Measurements from ENCODE around the gene ANKAR.

ANKAR gene, protein sequence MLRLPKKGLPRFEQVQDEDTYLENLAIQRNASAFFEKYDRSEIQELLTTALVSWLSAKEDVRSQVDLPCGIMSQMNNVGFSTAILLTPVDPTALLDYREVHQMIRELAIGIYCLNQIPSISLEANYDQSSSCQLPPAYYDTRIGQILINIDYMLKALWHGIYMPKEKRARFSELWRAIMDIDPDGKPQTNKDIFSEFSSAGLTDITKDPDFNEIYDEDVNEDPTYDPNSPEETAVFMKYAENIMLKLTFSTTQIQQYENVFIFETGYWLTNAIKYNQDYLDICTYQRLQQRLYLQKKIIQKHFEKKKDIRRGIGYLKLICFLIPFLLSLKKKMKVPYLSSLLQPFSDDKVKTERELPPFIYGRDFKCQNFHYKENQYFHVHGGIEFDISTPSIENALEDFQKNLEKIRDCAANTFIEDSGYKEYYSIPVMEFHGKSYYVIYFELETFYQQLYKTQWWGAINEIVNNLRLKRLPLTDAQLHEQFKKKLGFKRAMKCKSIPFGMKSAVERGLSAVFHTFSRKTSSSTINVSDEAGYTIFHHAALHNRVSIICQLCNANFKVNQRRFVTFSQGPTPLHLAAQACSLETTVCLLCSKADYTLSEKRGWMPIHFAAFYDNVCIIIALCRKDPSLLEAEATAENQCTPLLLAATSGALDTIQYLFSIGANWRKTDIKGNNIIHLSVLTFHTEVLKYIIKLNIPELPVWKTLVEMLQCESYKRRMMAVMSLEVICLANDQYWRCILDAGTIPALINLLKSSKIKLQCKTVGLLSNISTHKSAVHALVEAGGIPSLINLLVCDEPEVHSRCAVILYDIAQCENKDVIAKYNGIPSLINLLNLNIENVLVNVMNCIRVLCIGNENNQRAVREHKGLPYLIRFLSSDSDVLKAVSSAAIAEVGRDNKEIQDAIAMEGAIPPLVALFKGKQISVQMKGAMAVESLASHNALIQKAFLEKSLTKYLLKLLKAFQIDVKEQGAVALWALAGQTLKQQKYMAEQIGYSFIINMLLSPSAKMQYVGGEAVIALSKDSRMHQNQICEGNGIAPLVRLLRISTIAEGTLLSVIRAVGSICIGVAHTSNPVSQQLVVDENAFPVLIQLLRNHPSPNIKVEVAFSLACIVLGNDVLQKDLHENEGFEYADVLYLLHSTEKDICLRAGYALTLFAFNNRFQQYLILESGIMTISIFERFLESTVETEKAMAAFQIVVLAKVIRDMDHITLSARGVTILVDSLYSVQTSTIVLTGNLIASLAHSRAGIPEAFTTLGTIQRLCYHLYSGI (N-terminal part only)

DNA sequence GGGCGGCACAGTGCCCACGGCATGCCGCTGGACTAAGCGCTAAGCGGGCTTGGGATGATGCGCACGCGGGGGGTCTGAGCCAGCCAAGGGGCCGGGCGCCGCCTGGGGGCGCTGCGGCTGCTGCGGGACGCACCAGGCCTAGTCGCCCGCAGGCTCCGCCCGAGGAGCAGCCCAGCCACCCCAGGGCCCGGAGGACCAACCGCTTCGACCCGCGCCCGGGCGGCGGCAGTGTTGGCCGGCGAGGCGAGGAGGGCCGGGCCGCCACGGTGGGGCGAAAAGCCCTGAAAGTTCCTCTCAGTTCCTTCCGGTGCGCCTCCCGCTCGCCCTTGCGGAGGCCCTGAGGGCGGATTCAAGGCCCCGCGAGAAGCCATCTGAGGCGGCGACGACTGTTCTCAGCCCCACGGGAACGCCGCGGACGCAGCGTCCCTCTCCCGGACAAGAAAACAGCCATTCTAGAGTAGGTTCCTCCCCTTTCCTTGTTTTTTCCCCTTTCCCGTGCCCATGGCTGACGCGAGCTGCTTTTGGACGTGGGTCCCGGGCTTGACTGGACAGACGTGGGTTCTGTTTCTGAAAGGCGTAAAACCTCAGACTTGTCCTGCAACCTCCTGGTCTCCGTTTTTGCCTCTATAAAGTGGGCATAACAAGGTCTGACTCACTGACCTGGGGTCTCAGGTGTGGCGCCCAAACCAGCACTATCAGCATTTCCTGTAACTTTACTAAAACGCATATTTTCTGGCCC is at the start of gene ANKAR:
TSS of gene ANKAR (plus strand) at position 297 of the 739 bp plus-strand sequence. CDS start 1,821 bp downstream, outside the sequence.
- Mint-ChIP-seq H3K27me3 (ENCODE audit: low read depth) (no peaks in the 10 kb centered on the region), H3K36me3 (ENCODE audit: low read depth) (peaks cover 55% of the 10 kb centered on the region), H3K4me1 (ENCODE audit: low read depth) (peaks cover 22% of the 10 kb centered on the region), H3K27ac (peak within 1 kb of the TSS; percentile 97), H3K4me3 (peak within 1 kb of the TSS; percentile 93), H3K9me3 (peaks cover 18% of the 10 kb centered on the region)
- DNase-seq (ENCODE audit: low spot score) = peak; percentile 85

DNA sequence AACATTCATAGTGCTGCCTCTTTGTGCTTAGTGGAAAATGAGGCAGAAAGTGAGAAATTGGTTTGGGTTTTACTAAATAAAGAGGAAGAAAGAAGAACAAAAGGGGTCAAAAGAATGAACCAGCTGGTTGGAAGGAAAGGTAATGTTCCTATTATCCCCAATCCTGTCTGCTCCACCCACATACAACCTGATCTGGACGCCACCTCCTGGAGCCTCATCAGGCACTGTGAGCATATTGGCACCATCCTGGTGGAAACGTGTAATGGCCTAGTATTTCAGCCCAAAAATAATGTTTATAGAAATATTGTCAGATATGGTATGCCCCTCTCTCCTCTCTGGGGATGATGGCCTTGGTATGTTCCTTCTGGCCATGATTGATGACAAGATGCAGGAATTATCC is 48.8 kb upstream of the ANKAR start:
- Mint-ChIP-seq H3K4me3 (no peak overlapping the region), H3K9me3 (no peaks in the 10 kb centered on the region), H3K27ac (no peak overlapping the region)

DNA sequence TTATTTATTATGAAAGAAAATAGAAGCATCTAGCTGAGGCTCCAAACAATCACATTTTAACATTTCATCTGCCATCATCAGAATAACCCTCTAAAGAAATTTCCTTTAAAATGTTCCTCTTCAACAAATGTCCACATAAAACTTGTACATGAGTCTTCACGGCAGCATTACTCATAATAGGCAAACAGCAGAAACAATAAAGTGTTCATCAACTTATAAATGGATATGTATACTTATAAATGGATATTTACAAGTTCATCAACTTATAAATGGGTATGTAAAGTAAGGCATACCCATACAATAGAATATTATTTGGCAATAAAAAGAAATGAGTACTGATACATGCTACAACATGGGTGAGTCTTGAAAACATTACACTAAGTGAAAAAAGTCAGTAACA is 46.7 kb upstream of the ANKAR start:
- H3K4me1 Mint-ChIP-seq (ENCODE audit: low read depth) = peaks cover 7% of the 10 kb centered on the region
- no peak for DNase-seq (ENCODE audit: low spot score)
- no peaks in the 10 kb centered on the region for H3K36me3 Mint-ChIP-seq (ENCODE audit: low read depth)
- no peak overlapping the region for H3K27ac Mint-ChIP-seq
- H3K27me3 Mint-ChIP-seq (ENCODE audit: low read depth) = peaks cover 3% of the 10 kb centered on the region
- H3K9me3 Mint-ChIP-seq = no peaks in the 10 kb centered on the region
- no peak overlapping the region for H3K4me3 Mint-ChIP-seq

More for the DNA sequence above, 48.8 kb upstream of the ANKAR start:
- H3K27me3 Mint-ChIP-seq (ENCODE audit: low read depth) = peaks cover 3% of the 10 kb centered on the region
- no peaks in the 10 kb centered on the region for H3K36me3 Mint-ChIP-seq (ENCODE audit: low read depth)
- no peak for DNase-seq (ENCODE audit: low spot score)
- H3K4me1 Mint-ChIP-seq (ENCODE audit: low read depth) = peaks cover 7% of the 10 kb centered on the region

DNA sequence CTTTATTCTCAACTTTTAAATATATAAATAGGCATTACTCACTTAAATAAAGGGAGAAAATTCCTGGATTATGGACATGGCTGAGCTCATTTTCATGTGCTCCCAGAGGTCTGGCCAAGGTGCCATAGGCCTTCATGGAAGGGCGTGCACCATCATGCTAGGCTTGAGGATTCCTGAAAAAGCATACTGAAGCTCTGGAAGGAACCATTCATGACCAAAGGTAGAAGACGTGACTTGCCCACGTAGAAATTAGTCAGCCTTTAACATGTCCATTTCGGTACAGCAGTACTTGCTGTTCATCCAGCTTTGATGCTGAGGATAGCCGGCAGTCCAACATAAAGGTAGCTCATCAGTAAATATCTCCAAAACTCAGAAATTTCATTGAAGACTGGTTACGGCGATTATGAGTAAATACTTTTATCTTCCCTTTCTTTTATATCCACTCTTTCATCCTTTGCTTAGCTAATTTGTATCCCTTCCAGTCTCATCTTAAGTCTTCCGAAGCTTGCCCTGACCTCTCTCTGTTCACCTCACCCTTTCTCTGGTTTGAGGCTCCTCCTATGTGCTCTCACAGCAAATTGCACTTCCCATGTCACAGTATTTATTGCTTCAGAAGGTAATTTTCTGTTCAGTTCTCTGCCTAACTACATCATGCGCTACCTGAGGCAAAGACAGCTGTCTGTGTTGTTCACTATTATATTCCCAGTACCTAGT is 45.5 kb upstream of the ANKAR start:
- Mint-ChIP-seq H3K36me3 (ENCODE audit: low read depth) (no peaks in the 10 kb centered on the region), H3K4me1 (ENCODE audit: low read depth) (peaks cover 7% of the 10 kb centered on the region), H3K4me3 (no peak overlapping the region), H3K27ac (no peak overlapping the region), H3K27me3 (ENCODE audit: low read depth) (peaks cover 3% of the 10 kb centered on the region), H3K9me3 (no peaks in the 10 kb centered on the region)
- no peak for DNase-seq (ENCODE audit: low spot score)

DNA sequence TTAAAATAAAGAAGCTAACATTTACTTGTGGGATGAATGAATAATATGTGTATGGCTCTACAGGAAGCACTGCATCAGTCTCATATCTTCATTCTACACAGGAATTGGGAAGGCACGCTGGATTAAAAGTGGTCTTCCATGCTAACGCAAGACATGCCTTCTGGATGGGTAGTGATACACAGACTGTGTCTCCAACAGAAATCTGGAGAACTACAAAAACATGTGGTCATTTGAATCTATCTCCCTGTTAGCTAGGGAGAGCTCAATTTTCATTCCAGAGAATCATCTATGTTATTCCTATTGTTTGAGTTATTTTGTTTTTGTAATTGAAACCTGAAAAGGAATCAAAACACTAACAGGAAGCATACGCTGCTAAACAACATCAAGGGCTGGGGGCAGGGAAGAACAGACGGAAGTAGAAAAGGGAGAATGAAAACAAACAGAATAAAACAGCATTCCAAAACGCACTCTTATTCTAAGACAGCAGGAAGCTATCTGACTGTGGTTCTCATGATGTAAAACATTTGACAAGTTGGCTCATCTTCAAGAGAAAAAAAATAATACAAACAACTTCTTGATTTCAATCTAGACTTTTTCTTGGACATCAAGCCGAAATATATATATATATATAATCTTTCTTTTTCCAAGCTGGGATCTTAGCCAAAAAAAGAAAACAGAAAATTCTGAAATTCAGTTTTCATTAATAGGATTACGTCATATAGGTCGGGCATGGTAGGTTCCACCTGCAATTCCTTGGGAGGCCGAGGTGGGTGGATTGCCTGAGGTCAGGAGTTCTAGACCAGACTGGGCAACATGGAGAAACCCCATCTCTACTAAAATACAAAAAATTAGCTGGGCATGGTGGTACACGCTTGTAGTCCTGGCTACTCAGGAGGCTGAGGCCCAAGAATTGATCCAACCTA is 44.7 kb upstream of the ANKAR start:
- Mint-ChIP-seq H3K36me3 (ENCODE audit: low read depth) (no peaks in the 10 kb centered on the region), H3K9me3 (no peaks in the 10 kb centered on the region), H3K4me3 (no peak overlapping the region), H3K27ac (no peak overlapping the region), H3K4me1 (ENCODE audit: low read depth) (peaks cover 1% of the 10 kb centered on the region), H3K27me3 (ENCODE audit: low read depth) (peaks cover 3% of the 10 kb centered on the region)
- DNase-seq (ENCODE audit: low spot score) = no peak

DNA sequence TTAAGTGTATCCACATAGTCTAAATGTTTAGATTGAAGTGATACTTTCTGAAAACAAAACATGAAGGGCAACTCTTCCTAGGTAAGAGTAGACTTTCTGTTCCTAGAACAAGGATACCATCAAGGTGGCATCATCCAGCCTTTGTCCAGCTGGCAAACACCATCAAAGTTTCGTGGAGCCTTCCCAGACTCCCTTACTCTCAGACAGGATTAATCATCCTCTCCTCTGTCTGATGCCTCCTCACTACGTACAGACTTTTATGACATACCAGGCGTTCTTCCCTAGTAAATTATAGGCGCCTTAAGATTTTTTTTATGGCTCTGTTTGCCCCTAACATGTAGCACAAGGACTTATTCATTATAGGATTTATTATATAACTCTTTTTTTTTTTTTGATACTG is 42.6 kb upstream of the ANKAR start:
- H3K27me3 Mint-ChIP-seq (ENCODE audit: low read depth) = peaks cover 3% of the 10 kb centered on the region
- H3K36me3 Mint-ChIP-seq (ENCODE audit: low read depth) = no peaks in the 10 kb centered on the region
- no peaks in the 10 kb centered on the region for H3K9me3 Mint-ChIP-seq
- no peak for DNase-seq (ENCODE audit: low spot score)
- H3K4me3 Mint-ChIP-seq = no peak overlapping the region
- H3K4me1 Mint-ChIP-seq (ENCODE audit: low read depth) = no peaks in the 10 kb centered on the region
- no peak overlapping the region for H3K27ac Mint-ChIP-seq

DNA sequence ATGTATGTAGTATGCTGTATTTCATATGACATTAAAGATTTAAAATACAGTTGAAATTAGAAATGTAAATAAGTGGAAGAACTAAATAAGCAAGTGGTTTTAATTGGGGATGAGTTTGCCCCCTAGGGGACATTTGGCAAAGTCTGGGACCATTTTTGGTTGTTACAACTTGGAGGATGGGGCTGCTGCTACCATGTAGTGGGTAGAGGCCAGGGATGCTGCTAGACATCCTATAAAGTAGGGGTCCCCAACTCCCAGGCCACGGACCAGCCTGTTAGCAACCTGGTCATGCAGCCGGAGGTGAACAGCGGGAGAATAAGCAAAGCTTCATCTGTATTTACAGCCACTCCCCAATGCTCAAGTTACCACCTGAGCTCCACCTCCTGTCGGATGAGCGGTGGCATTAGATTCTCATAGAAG is 41.1 kb upstream of the ANKAR start:
- Mint-ChIP-seq H3K4me1 (ENCODE audit: low read depth) (no peaks in the 10 kb centered on the region), H3K9me3 (no peaks in the 10 kb centered on the region), H3K27ac (no peak overlapping the region), H3K27me3 (ENCODE audit: low read depth) (peaks cover 3% of the 10 kb centered on the region), H3K36me3 (ENCODE audit: low read depth) (no peaks in the 10 kb centered on the region), H3K4me3 (no peak overlapping the region)
- no peak for DNase-seq (ENCODE audit: low spot score)

DNA sequence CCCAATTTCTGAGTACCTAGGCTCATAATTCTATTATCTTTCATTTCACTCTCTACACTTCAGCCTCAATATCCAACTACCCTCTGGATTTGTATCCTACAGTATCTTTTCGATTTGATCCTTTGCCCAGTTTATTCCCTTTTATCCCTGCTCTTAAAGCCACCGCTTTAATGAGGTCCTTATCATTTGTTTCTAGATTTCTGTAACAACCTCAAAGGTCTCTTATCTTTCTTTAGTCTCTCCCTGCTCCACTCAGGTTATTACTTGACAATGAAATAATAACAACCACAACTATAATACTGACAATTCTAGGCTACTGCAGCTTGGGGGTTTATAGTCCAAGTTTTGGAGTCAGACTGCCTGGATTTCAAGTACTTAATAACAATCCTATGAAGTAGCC is 39.1 kb upstream of the ANKAR start:
- Mint-ChIP-seq H3K27ac (no peak overlapping the region), H3K9me3 (no peaks in the 10 kb centered on the region), H3K36me3 (ENCODE audit: low read depth) (no peaks in the 10 kb centered on the region), H3K4me3 (no peak overlapping the region), H3K4me1 (ENCODE audit: low read depth) (peaks cover 5% of the 10 kb centered on the region), H3K27me3 (ENCODE audit: low read depth) (no peaks in the 10 kb centered on the region)
- no peak for DNase-seq (ENCODE audit: low spot score)

DNA sequence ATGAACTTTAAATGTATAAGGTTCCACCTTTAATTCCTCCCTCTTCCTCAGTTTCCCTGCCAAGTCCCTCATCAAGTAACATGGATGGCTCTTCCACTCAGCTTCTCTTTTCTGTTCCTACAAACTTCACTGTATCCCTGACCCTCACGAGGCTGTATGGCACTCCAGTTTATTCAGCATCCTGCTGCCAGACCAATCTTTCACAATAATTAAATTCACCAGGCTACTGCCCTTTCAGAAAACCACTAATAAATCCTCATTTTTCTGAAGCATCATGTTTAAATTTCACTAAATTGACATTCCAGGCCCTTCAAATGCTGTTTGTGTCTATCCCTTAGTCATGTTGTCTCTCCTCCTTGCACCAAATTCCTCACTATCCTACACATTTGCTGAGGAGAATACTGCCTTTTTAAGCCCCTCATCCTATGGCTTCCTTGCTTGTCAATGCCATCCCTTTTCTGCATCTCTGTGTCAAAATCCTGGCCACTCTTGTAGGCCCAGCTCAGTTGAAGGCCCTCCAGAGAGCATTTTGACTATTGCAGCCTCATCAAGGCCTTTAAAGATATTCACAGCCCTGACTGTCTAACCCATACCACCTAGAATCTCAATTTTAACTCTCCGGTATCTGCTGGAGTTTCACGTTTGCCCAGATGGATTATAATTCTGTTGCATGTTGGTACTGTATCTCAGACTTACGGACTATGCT is 36.0 kb upstream of the ANKAR start:
- Mint-ChIP-seq H3K27me3 (ENCODE audit: low read depth) (no peaks in the 10 kb centered on the region), H3K9me3 (peaks cover 3% of the 10 kb centered on the region), H3K4me1 (ENCODE audit: low read depth) (peaks cover 9% of the 10 kb centered on the region), H3K36me3 (ENCODE audit: low read depth) (no peaks in the 10 kb centered on the region), H3K27ac (no peak overlapping the region), H3K4me3 (no peak overlapping the region)
- DNase-seq (ENCODE audit: low spot score) = no peak

DNA sequence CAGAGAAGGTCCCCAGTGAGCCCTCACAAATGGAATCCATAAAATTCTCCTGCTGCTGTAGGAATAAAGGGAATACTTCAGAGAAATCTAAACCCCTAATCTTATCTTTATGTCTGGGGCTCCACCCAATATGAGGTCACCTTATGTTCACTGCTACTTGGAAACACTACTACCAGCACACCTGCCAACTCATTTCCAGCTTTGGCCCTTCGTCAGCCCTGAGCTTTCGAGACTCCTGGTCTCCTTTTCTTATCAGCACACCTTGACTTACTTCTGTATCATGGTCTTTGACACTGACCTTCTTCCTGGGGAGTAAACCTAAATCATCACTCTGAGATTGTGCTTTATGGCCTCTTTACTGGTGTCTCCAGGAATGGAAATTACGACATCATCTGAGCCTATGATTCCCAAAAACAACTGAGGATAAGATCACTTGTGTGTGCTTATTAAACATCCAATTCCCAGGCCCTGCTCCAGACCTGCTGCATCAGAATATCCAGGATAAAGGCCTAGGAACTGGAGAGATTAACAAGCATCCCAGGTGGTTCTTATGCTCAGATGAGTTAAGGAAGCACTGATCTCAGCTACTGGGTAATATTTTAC is 35.4 kb upstream of the ANKAR start:
- Mint-ChIP-seq H3K27me3 (ENCODE audit: low read depth) (no peaks in the 10 kb centered on the region), H3K36me3 (ENCODE audit: low read depth) (no peaks in the 10 kb centered on the region), H3K27ac (no peak overlapping the region), H3K4me3 (no peak overlapping the region), H3K4me1 (ENCODE audit: low read depth) (peaks cover 9% of the 10 kb centered on the region), H3K9me3 (peaks cover 3% of the 10 kb centered on the region)
- DNase-seq (ENCODE audit: low spot score) = no peak

DNA sequence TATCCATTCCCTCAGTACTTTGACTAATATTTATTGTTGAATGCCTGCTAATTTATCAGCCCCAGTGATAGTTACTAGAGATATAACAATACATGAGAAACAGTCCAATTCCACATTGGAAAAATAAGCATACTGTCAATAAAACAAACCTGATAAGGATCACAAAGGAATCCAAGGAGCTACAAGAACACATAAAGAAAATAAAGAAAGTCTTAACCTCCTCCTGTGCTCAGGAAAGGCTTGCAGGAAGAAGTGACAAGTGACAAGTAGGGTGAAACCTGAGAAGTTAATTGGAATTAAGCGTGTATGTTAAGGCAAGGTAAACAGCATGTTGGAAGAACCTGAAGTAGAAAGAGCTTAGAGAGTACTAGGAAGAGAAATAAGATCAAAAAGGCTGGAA is 33.5 kb upstream of the ANKAR start:
- no peak for DNase-seq (ENCODE audit: low spot score)
- H3K4me3 Mint-ChIP-seq = no peak overlapping the region
- H3K36me3 Mint-ChIP-seq (ENCODE audit: low read depth) = no peaks in the 10 kb centered on the region
- H3K9me3 Mint-ChIP-seq = peaks cover 3% of the 10 kb centered on the region
- H3K27ac Mint-ChIP-seq = no peak overlapping the region
- H3K4me1 Mint-ChIP-seq (ENCODE audit: low read depth) = peaks cover 9% of the 10 kb centered on the region
- H3K27me3 Mint-ChIP-seq (ENCODE audit: low read depth) = no peaks in the 10 kb centered on the region

Data from T-helper 2 cell treated with Interferon-gamma antibody and Interleukin-4, amounts not matched to agents 5 μg/mL and 100 μg/mL, for 36 hours (primary cell).